ENCODE results near the gene SEMA3E. TPM values are rescaled to one million over a fixed set of nuclear protein-coding genes. Genes with fewer than 3 reads are reported as not detected.

The SEMA3E gene
- polyA plus RNA-seq, 1 of the 3 experiments (the other 2 are of a cell fraction), result under 0.01 TPM

GRCh38 chr7:83614112-83614511 lies 34.8 kb downstream of the SEMA3E start:
- Histone ChIP-seq H3K9me3 (no peaks in the 10 kb centered on the region), H3K4me2 (no peak overlapping the region), H3K4me3 (ENCODE audit: low read depth in 2 of 2, low read length in 1 of 2) (no peak overlapping the region), H3K9me2 (no peaks in the 10 kb centered on the region), H2AFZ (ENCODE audit: low read depth) (no peak overlapping the region), H3K27me3 (ENCODE audit: insufficient read depth) (no peaks in the 10 kb centered on the region), H3K9ac (no peak overlapping the region), H3K27ac (ENCODE audit: low read depth in 2 of 2, low read length in 1 of 2) (no peak overlapping the region), H3F3A (replicated peaks; ENCODE audit: insufficient read depth) (no peaks in the 10 kb centered on the region), H4K20me1 (ENCODE audit: insufficient read depth) (no peaks in the 10 kb centered on the region), H3K4me1 (ENCODE audit: control insufficient read depth in 1 of 2, insufficient read depth in 2 of 2, low read depth in 1 of 2, low read length in 1 of 2) (no peaks in the 10 kb centered on the region; a peak in 1 of 4 replicates), H3K79me2 (ENCODE audit: insufficient read depth) (no peaks in the 10 kb centered on the region), H3K36me3 (replicated peaks in 1 of 2; ENCODE audit: control insufficient read depth in 1 of 2, insufficient read depth in 2 of 2, low read length in 1 of 2) (no peaks in the 10 kb centered on the region)
- WGBS (ENCODE audit: low lambda C conversion rate), result 96% methylated on average over 3 of the region's 3 CpGs
- no peak for DNase-seq
- ChIA-PET CTCF (no interaction called here), POLR2A (no interaction called here)
- TF ChIP-seq ELF1 (IDR thresholded peaks at IDR 0.05) (no peak), JUND (IDR thresholded peaks at IDR 0.05) (no peak), FOSL2 (IDR thresholded peaks at IDR 0.05; ENCODE audit: borderline replicate concordance, low read depth) (no peak), NRF1 (IDR thresholded peaks at IDR 0.05; ENCODE audit: low read depth, low read length) (no peak), RFX5 (IDR thresholded peaks at IDR 0.05; ENCODE audit: low read length) (no peak)
- TF ChIP-seq, protein P1, sequence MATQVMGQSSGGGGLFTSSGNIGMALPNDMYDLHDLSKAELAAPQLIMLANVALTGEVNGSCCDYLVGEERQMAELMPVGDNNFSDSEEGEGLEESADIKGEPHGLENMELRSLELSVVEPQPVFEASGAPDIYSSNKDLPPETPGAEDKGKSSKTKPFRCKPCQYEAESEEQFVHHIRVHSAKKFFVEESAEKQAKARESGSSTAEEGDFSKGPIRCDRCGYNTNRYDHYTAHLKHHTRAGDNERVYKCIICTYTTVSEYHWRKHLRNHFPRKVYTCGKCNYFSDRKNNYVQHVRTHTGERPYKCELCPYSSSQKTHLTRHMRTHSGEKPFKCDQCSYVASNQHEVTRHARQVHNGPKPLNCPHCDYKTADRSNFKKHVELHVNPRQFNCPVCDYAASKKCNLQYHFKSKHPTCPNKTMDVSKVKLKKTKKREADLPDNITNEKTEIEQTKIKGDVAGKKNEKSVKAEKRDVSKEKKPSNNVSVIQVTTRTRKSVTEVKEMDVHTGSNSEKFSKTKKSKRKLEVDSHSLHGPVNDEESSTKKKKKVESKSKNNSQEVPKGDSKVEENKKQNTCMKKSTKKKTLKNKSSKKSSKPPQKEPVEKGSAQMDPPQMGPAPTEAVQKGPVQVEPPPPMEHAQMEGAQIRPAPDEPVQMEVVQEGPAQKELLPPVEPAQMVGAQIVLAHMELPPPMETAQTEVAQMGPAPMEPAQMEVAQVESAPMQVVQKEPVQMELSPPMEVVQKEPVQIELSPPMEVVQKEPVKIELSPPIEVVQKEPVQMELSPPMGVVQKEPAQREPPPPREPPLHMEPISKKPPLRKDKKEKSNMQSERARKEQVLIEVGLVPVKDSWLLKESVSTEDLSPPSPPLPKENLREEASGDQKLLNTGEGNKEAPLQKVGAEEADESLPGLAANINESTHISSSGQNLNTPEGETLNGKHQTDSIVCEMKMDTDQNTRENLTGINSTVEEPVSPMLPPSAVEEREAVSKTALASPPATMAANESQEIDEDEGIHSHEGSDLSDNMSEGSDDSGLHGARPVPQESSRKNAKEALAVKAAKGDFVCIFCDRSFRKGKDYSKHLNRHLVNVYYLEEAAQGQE (IDR thresholded peaks at IDR 0.05; ENCODE audit: low read depth, low read length), result peak; percentile 90

DNA sequence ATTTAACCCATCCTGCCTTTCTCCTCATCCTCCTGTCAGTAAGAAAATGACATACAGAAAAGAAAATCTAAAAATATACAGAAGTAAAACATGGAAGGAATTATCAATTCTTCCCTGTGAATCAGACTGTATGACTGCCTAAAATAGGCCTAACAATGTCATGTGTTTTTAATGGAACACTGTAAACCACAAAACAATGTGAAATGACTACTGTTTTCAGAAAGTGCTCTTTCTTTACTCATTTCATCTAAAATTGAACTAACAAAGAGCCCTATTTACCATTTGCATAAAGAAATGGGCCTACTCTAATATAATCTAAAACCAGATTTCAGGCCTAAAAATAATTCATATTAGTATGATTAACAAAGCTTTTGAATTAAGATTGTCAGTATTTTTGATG lies 35.7 kb downstream of the SEMA3E start:
- H4K20me1 ChIP-seq (ENCODE audit: insufficient read depth), result no peaks in the 10 kb centered on the region
- peak overlapping the region; percentile 8 for H2AFZ ChIP-seq (ENCODE audit: low read depth)
- no peaks in the 10 kb centered on the region for H3K36me3 ChIP-seq (replicated peaks in 1 of 2; ENCODE audit: control insufficient read depth in 1 of 2, insufficient read depth in 2 of 2, low read length in 1 of 2)
- H3K27me3 ChIP-seq (ENCODE audit: insufficient read depth), result no peaks in the 10 kb centered on the region
- H3K4me2 ChIP-seq, result no peak overlapping the region
- no peaks in the 10 kb centered on the region for H3K9me3 ChIP-seq
- DNase-seq, result no peak
- ChIA-PET POLR2A (no interaction called here), CTCF (no interaction called here)
- no peak overlapping the region for H3K4me3 ChIP-seq (ENCODE audit: low read depth in 2 of 2, low read length in 1 of 2)
- H3F3A ChIP-seq (replicated peaks; ENCODE audit: insufficient read depth), result no peaks in the 10 kb centered on the region
- no peaks in the 10 kb centered on the region; a peak in 1 of 4 replicates for H3K4me1 ChIP-seq (ENCODE audit: control insufficient read depth in 1 of 2, insufficient read depth in 2 of 2, low read depth in 1 of 2, low read length in 1 of 2)
- peak overlapping the region in 1 of 2 experiments; percentile 60; a peak in 2 of 4 replicates for H3K27ac ChIP-seq (ENCODE audit: low read depth in 2 of 2, low read length in 1 of 2)
- no peaks in the 10 kb centered on the region for H3K9me2 ChIP-seq
- H3K79me2 ChIP-seq (ENCODE audit: insufficient read depth), result no peaks in the 10 kb centered on the region
- TF ChIP-seq TCF12 (IDR thresholded peaks at IDR 0.05) (no peak; the same call in 1 of the 2 replicates), NRF1 (IDR thresholded peaks at IDR 0.05; ENCODE audit: low read depth, low read length) (no peak), YY1 (IDR thresholded peaks at IDR 0.05; ENCODE audit: low read depth) (no peak), USF2 (IDR thresholded peaks at IDR 0.05; ENCODE audit: borderline replicate concordance, low read depth, low read length) (no peak), RCOR1 (IDR thresholded peaks at IDR 0.05; ENCODE audit: low read length) (no peak), SMC3 (IDR thresholded peaks at IDR 0.05; ENCODE audit: low read depth, low read length) (no peak), CTCF (IDR thresholded peaks at IDR 0.05) (no peak), RAD21 (IDR thresholded peaks at IDR 0.05; ENCODE audit: low read length) (no peak)
- no peak overlapping the region for H3K9ac ChIP-seq

Data from SK-N-SH (cell line).